ENCODE measurements around the gene MMAB. TPM values are rescaled to one million over a fixed set of nuclear protein-coding genes. Genes with fewer than 3 reads are reported as not detected.
A peak's percentile ranks its signal among the peaks of the same experiment; 100 is the strongest.

The MMAB gene
- total and polyA plus RNA-seq, 2 of the 13 experiments (the other 11 are each of a cell fraction or from before 2014, with no cell fraction given): 26.1 to 77.3 TPM

GRCh38 chr12:109566424-109566823, 6.9 kb downstream of the MMAB start:
- ChIA-PET CTCF (ENCODE audit: low intra/inter-chr PET ratio, low total read pairs) (no interaction called here), POLR2A (no interaction called here)
- in situ Hi-C loops (cut with HindIII; ENCODE audit: extremely low pct_ligation_motif_present, low pct_unique_long_range_greater_than_20kb): no loop called here

More at GRCh38 chr12:109566424-109566823, 6.9 kb downstream of the MMAB start:
- no peaks in the 10 kb centered on the region for H4K20me1 ChIP-seq (ENCODE audit: insufficient read depth, low read length)
- WGBS (ENCODE audit: low lambda C conversion rate): 96% methylated on average over 7 of the region's 8 CpGs
- H3K79me2 ChIP-seq (ENCODE audit: insufficient read depth, low read length): no peaks in the 10 kb centered on the region
- TF ChIP-seq KMT2B (CRISPR knock-in tag; IDR thresholded peaks at IDR 0.05) (no peak), ZBTB4 (CRISPR knock-in tag; IDR thresholded peaks at IDR 0.05; ENCODE audit: borderline replicate concordance) (no peak), MXD4 (CRISPR knock-in tag; IDR thresholded peaks at IDR 0.05) (no peak), HOXA7 (CRISPR knock-in tag; IDR thresholded peaks at IDR 0.05) (no peak), RBFOX2 (IDR thresholded peaks at IDR 0.05; ENCODE audit: low read depth, low read length) (0 out of 2 replicates have a peak, but pooled peaks have one; percentile 26), NFIB (CRISPR knock-in tag; IDR thresholded peaks at IDR 0.05; ENCODE audit: borderline replicate concordance) (no peak), SSRP1 (CRISPR knock-in tag; IDR thresholded peaks at IDR 0.05) (no peak)
- intact Hi-C loops (cut with micrococcal nuclease; ENCODE audit: unreplicated experiment): no loop called here
- H3K27me3 ChIP-seq (ENCODE audit: control insufficient read depth in 1 of 2, insufficient read depth in 2 of 2, low read length in 2 of 2): no peaks in the 10 kb centered on the region
- H3K9me3 ChIP-seq (ENCODE audit: low read length): no peaks in the 10 kb centered on the region
- H2AFZ ChIP-seq (ENCODE audit: low read length): no peak overlapping the region
- no peak; the same call in 2 of the 3 replicates for ATAC-seq
- H3K4me1 ChIP-seq (ENCODE audit: insufficient read depth, low read length): peaks cover 26% of the 10 kb centered on the region
- FAIRE-seq: no peak
- BruUV-seq (replicated peaks): no TSS peak
- H3K36me3 ChIP-seq (replicated peaks in 1 of 2; ENCODE audit: control insufficient read depth in 1 of 2, insufficient read depth in 2 of 2, low read length in 2 of 2): peaks cover 9 to 82% of the 10 kb centered on the region in 2 experiments
- H3K27ac ChIP-seq (ENCODE audit: extremely low read length, insufficient read depth, low read length): no peak overlapping the region
- DNase-seq (ENCODE audit: low spot score): no peak
- H3K9ac ChIP-seq (ENCODE audit: insufficient read depth, low read depth, low read length): no peak overlapping the region
- H3K4me3 ChIP-seq (replicated peaks in 1 of 3; ENCODE audit: insufficient read depth in 1 of 3, low read depth in 2 of 3, low read length in 3 of 3): no peak overlapping the region
- H3K4me2 ChIP-seq (ENCODE audit: low read depth, low read length): no peak overlapping the region

Data from HepG2 (cell line).